ENCODE data around the gene WDR37. TPM values are rescaled to one million over a fixed set of nuclear protein-coding genes. Genes with fewer than 3 reads are reported as not detected.

Gene WDR37
- 14.4 and 15.7 TPM in 2 replicates for total RNA-seq

GRCh38 chr10:1056326-1057105 lies at the start of gene WDR37:
Gene WDR37 (plus strand): TSS chr10:1056385. CDS start chr10:1072156, 15,771 bp downstream.

GRCh38 chr10:1025683-1026082 lies 30.5 kb upstream of the WDR37 start, which contains the start of gene IDI2:
Gene IDI2 (minus strand): TSS chr10:1025859. CDS start chr10:1024723, 1,136 bp downstream.

GRCh38 chr10:1048732-1049424 lies 7.3 kb upstream of the WDR37 start, which contains the start of gene IDI1:
Gene IDI1 (minus strand): TSS chr10:1049119. CDS start chr10:1049003, 116 bp downstream.

Other genes with a start within 250 kb of the WDR37 start
- 26.4 and 27.2 TPM in 2 replicates for gene LARP4B, start 124.7 kb upstream of the WDR37 start, total RNA-seq
- 33.4 and 38.8 TPM in 2 replicates for gene GTPBP4, start 68.0 kb upstream of the WDR37 start, total RNA-seq
- not detected in 2 replicates for gene IDI2, start 30.5 kb upstream of the WDR37 start, total RNA-seq
- 80.7 and 93.7 TPM in 2 replicates for gene IDI1, start 7.3 kb upstream of the WDR37 start, total RNA-seq